Stimulated activated CD8-positive, alpha-beta memory T cell treated with anti-CD3 and anti-CD28 coated beads, Interleukin-7, amount 100 ng/mL, for 24 hours (primary cell): ENCODE results near the gene SPOP.
A peak's percentile ranks its signal among the peaks of the same experiment; 100 is the strongest.
"Not testable (repeated sequence)": the region's sequence is repeated elsewhere in the genome, so short reads cannot be mapped to it uniquely, and the experiment has no call there.

ENCODE experiments used
- DNase-seq: peaks from one replicate; pipeline ENCODE4 v3.0.0-alpha.2; 2020; ENCODE audit warnings: low read depth

SPOP gene

GRCh38 chr17:49571764-49572163, 106.1 kb downstream of the SPOP start:
- no peak for DNase-seq

- no peak for DNase-seq
Observed at GRCh38 chr17:49571283-49571682, 106.6 kb downstream of the SPOP start.

DNA sequence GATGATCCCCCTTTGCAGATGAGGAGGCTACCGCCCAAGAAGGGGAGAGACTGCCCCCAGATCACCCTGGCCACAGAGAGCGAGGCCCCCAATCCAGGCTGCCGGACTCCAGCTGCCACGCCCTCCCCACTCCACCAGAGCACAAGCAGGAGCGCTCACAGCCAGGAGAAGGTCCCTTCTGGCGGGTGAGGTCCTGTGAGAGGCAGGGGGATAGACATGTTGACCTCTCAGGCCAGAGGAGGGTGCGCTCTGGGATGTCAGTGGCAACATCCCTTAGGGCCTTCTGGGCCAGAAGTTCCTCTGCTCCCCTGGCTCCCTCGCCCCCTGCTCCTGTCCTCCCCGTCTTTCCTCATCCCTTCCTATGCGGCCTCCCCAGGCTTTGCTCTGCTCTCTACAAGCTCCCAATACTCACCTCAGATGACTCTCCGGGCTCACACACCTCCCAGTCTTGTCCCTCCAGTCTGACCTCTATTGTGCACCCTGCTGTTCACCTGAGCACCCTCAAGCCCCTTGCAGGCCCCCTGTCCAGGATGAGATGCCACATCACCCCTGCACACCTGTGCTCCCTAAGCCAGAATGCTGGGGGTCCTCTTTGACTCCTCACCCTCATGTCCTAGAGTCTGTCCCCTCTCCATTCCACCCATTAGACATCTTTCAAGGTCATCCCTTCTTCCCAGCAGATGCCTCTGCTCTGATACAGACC, 107.2 kb downstream of the SPOP start:
- DNase-seq, result no peak

- not testable (repeated sequence) for DNase-seq
Observed at GRCh38 chr17:49568695-49569047, 109.2 kb downstream of the SPOP start.

- peak; percentile 82 for DNase-seq
Observed at GRCh38 chr17:49567871-49568694, 109.8 kb downstream of the SPOP start.

DNA sequence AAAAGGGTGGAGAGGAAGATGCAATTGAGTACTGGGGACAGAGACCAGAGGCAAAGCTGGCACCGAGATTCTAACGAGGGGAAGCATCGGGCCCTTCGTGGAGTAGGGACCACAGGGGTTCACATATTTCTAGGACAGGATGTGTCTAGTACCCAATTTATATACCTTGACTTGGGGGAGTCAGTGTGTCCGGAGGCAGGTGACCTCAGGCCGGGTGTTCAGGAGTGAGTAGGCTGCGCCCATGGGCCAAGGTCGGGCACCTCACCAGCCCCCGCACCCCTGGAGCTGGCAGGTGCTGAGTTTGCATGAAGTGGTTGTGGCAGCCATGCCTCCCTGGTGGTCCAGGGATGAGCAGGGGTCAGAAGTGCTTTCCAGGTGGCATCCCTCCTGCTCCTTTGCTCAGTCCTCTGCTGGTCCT, 110.8 kb downstream of the SPOP start:
- DNase-seq, result no peak

DNA sequence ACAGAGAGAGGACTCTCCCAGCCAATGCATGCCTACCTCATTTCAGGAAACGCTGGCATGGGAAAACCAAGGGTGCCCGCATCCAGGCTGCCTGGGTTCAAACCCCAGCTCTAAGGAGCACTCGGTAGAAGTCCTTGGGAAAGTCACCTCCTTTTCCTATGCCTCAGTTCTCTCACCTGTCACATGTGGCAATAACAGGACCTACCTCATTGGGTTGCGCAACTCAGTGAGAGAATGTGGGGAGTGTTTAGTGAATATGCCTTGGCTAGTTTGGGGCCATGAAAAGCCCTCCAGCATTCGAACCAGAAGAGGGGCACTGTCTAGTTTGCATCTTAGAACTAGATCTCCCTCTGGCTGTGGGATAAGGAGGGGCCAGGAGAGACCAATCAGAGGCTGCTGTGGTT, 111.2 kb downstream of the SPOP start:
- DNase-seq, result no peak

- no peak for DNase-seq
Observed at GRCh38 chr17:49565948-49566491, 111.9 kb downstream of the SPOP start.

DNA sequence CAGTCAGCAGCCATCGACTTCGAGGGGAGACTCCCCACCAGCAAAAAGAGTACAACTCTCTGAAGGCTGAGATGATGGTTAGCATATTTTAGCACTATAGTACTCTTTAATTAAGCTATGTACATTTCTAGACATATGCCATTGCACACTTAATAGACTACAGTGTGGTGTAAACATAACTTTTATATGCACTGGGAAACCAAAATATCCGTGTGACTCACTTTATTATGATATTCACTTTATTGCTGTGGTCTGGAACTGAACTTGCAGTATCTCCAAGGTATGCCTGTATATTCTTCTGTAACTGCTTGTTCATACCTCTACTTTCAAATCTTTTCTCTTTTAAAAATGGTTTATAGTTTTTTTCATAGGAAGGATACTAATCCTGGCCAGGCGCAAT, 113.3 kb downstream of the SPOP start:
- DNase-seq, result no peak

- DNase-seq, result no peak
Observed at GRCh38 chr17:49557312-49558024, 120.4 kb downstream of the SPOP start.

- DNase-seq, result peak; percentile 76
Observed at GRCh38 chr17:49556223-49556943, 121.5 kb downstream of the SPOP start.

- no peak for DNase-seq
Observed at GRCh38 chr17:49555495-49556222, 122.2 kb downstream of the SPOP start.

DNA sequence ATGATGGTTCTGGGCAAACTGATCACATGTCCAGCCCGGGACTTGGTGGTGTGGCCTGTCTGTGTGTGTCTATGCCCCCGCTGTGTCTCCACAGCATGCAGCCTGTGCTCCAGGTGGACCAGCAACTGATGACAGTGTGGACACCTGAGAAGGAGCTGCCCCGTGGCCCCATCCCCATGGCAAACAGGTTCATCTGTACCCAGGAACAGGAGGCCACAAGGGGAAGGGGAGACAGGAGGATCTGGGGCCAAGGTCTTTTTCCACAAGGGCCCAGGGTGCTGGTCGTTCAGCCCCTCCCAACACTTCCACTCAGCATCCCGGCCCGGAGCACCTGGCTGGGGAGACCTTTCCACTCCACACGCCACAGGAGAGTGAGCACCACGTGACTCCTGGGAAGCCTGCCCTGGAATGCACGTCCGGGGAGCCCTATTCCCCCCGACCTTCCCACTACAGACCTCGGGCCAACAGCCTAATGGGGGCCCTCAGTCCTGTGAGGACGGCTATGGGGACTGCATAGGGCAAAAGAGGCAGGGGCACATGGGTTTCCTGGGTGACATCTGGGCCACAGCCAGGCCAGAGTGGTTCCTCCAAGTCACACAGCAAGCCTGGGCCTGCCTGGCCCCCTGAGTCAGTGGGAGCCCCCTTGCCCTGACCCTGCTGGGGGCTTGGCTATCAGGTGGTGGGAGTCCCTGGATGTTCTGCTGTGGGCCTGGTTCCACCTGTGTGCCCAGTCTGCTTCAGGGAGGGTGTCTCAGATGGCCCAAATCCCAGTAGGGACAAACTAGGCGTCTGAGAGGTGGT, 123.0 kb downstream of the SPOP start:
- DNase-seq, result no peak

DNA sequence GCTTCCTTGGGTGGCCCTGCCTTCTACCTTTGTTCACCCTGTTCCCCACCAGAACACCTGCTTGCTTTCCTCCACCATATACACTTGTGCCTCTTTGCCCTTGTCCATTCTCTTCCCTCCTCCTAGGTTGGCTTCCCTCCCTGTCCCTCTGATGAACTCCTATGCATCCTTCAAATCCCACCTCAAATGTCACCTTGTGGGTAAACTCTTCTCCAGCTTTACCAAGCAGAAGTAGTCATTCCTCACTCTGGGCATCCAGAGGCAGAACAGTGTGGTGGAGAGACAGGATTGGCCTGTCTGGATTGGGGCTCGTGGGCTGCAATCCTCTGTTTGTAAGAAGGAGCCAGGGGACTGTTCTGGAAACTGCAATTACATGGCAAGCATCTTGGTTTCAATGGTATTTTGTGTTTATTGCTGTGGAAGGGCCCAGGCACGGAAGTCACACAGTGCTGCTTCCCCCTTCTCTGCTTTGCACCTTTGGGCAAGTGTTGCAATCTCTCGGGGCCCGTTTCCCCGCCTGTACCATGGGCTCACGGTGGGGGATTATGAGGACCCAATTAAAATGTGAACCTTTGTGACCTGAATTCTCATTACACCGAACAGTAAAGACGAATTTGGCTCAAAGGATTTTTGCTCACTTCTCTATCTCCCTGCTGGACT, 124.1 kb downstream of the SPOP start:
- no peak for DNase-seq

GRCh38 chr17:49552070-49552751, 125.7 kb downstream of the SPOP start:
- no peak for DNase-seq

- DNase-seq, result no peak
Observed at GRCh38 chr17:49551221-49552069, 126.5 kb downstream of the SPOP start.

DNA sequence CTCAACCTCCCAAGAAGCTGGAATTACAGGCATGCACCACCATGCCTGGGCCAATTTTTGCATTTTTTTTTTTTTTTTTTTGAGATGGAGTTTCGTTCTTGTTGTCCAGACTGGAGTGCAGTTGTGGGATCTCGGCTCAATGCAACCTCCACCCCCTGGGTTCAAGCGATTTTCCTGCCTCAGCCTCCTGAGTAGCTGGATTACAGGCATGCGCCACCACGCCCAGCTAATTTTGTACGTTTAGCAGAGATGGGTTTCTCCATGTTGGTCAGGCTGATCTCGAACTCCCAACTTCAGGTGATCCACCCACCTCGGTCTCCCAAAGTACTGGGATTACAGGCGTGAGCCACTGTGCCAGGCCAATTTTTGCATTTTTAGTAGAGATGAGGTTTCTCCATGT, 127.1 kb downstream of the SPOP start:
- not testable (repeated sequence) for DNase-seq
